ENCODE results near the gene TOMT. TPM values are rescaled to one million over a fixed set of nuclear protein-coding genes. Genes with fewer than 3 reads are reported as not detected.

The TOMT gene
- total RNA-seq (2014; rRNA removed; shearing (Covaris generic)): not detected in 2 replicates

- no peak for DNase-seq (ENCODE audit: low read depth)
Observed at GRCh38 chr11:72105888-72106287, at the start of gene TOMT. TOMT (plus strand) TSS chr11:72105924; CDS start chr11:72105952, 28 bp downstream.

- no peak for DNase-seq (ENCODE audit: low read depth)
Observed at GRCh38 chr11:72058416-72059034, 47.2 kb upstream of the TOMT start.

GRCh38 chr11:72061739-72062396, 43.9 kb upstream of the TOMT start:
- no peak for DNase-seq (ENCODE audit: low read depth)

GRCh38 chr11:72066855-72067254, 38.9 kb upstream of the TOMT start:
- no peak for DNase-seq (ENCODE audit: low read depth)

GRCh38 chr11:72067266-72067665, 38.5 kb upstream of the TOMT start:
- DNase-seq (ENCODE audit: low read depth): no peak

- no peak for DNase-seq (ENCODE audit: low read depth)
Observed at GRCh38 chr11:72067676-72068075, 38.0 kb upstream of the TOMT start.

- DNase-seq (ENCODE audit: low read depth): no peak
Observed at GRCh38 chr11:72069200-72069599, 36.5 kb upstream of the TOMT start.

GRCh38 chr11:72069787-72070251, 35.9 kb upstream of the TOMT start:
- DNase-seq (ENCODE audit: low read depth): peak; percentile 92

GRCh38 chr11:72070491-72070890, 35.2 kb upstream of the TOMT start:
- DNase-seq (ENCODE audit: low read depth): no peak

- DNase-seq (ENCODE audit: low read depth): peak; percentile 93
Observed at GRCh38 chr11:72072348-72072747, 33.4 kb upstream of the TOMT start.

- peak; percentile 57 for DNase-seq (ENCODE audit: low read depth)
Observed at GRCh38 chr11:72075109-72075508, 30.6 kb upstream of the TOMT start.

- DNase-seq (ENCODE audit: low read depth): no peak
Observed at GRCh38 chr11:72075756-72076155, 30.0 kb upstream of the TOMT start.

GRCh38 chr11:72078477-72078876, 27.2 kb upstream of the TOMT start:
- DNase-seq (ENCODE audit: low read depth): peak; percentile 55

GRCh38 chr11:72079819-72080325, 25.9 kb upstream of the TOMT start:
- DNase-seq (ENCODE audit: low read depth): peak; percentile 39

- peak; percentile 100 for DNase-seq (ENCODE audit: low read depth)
Observed at GRCh38 chr11:72080326-72081183, 25.2 kb upstream of the TOMT start, which contains the start of the genes LRRC51 and NUMA1. LRRC51 (plus strand) TSS chr11:72080850; CDS start chr11:72089084, 8,234 bp downstream. NUMA1 (minus strand) TSS chr11:72080542; CDS start chr11:72035943, 44,599 bp downstream.

GRCh38 chr11:72081184-72081644, 24.5 kb upstream of the TOMT start:
- DNase-seq (ENCODE audit: low read depth): no peak

- no peak for DNase-seq (ENCODE audit: low read depth)
Observed at GRCh38 chr11:72081821-72082453, 23.8 kb upstream of the TOMT start.

- no peak for DNase-seq (ENCODE audit: low read depth)
Observed at GRCh38 chr11:72083414-72083813, 22.3 kb upstream of the TOMT start.

GRCh38 chr11:72084076-72084475, 21.6 kb upstream of the TOMT start:
- no peak for DNase-seq (ENCODE audit: low read depth)

- DNase-seq (ENCODE audit: low read depth): no peak
Observed at GRCh38 chr11:72084965-72085364, 20.8 kb upstream of the TOMT start.

GRCh38 chr11:72085621-72086351, 19.9 kb upstream of the TOMT start:
- DNase-seq (ENCODE audit: low read depth): no peak
